OCI-LY3 (cell line): Measurements from ENCODE around the gene ALKAL2.
"Not testable (repeated sequence)": the region's sequence is repeated elsewhere in the genome, so short reads cannot be mapped to it uniquely, and the experiment has no call there.

Source experiments
- H2AFZ ChIP-seq: fragments of 200-600, 300-600 bp; shearing (Covaris generic); 2 replicates; pipeline ENCODE4 v1.6.0; 2014; ENCODE audit warnings: antibody characterized with exemption, low read depth, low read length
- H3K27ac ChIP-seq: fragments of 200-600, 300-600 bp; sonication (generic); 2 replicates; pipeline ENCODE4 v1.5.1; 2014; ENCODE audit warnings: mild to moderate bottlenecking, low read length, moderate library complexity, mixed read lengths
- H3K27me3 ChIP-seq: fragments of 200-600, 300-600 bp; sonication (generic); 2 replicates; pipeline ENCODE4 v1.6.1; 2014; ENCODE audit warnings: low read depth, low read length, mixed read lengths
- H3K36me3 ChIP-seq: fragments of 200-600, 300-600 bp; sonication (generic); replicated peaks from 2 replicates; pipeline ENCODE3; 2014; ENCODE audit warnings: low read depth, low read length, mixed read lengths
- H3K4me1 ChIP-seq: fragments of 300-600, 200-600 bp; sonication (generic); 2 replicates; pipeline ENCODE4 v1.6.1; 2014; ENCODE audit warnings: low read length, mixed read lengths
- H3K4me2 ChIP-seq: fragments of 200-600, 300-600 bp; sonication (generic); 2 replicates; pipeline ENCODE4 v1.6.1; 2014; ENCODE audit warnings: low read length, mixed read lengths
- H3K4me3 ChIP-seq: fragments of 300-600, 200-600 bp; sonication (generic); 2 replicates; pipeline ENCODE4 v1.5.1; 2014; ENCODE audit warnings: antibody characterized with exemption, mild to moderate bottlenecking, low read length, moderate library complexity
- H3K79me2 ChIP-seq: fragments of 300-600, 200-600 bp; shearing (Covaris generic); 2 replicates; pipeline ENCODE4 v1.6.1; 2014; ENCODE audit warnings: mild to moderate bottlenecking, low read length, mixed read lengths
- H3K9ac ChIP-seq: fragments of 300-600, 200-600 bp; shearing (Covaris generic); 2 replicates; pipeline ENCODE4 v1.6.0; 2014; ENCODE audit warnings: mild to moderate bottlenecking, low read length, moderate library complexity
- H3K9me3 ChIP-seq: fragments of 200-600, 300-600 bp; shearing (Covaris generic); 2 replicates; pipeline ENCODE4 v1.6.1; 2014; ENCODE audit warnings: low read length, mixed read lengths; ENCODE audit not compliant: insufficient read depth
- H4K20me1 ChIP-seq: fragments of 200-600, 300-600 bp; sonication (generic); 2 replicates; pipeline ENCODE4 v1.6.1; 2016; ENCODE audit warnings: low read length, mixed read lengths; ENCODE audit not compliant: insufficient read depth
- CTCF ChIP-seq: fragments of 200-600, 300-600 bp; sonication (generic); IDR thresholded peaks from 2 replicates; pipeline ENCODE4 v1.5.1; 2014; ENCODE audit warnings: antibody characterized with exemption, low read length, low read depth
- EZH2phosphoT487 ChIP-seq: fragments of 200-600 bp; shearing (Covaris generic); IDR thresholded peaks from 2 replicates; pipeline ENCODE4 v1.6.1; 2018; ENCODE audit warnings: antibody characterized with exemption, mixed run types, low read depth

ALKAL2 gene

GRCh38 chr2:319059-319600, 31.2 kb upstream of the ALKAL2 start:
- no peaks in the 10 kb centered on the region for H3K4me1 ChIP-seq
- no peak overlapping the region for H2AFZ ChIP-seq
- no peak overlapping the region for H3K4me3 ChIP-seq
- H3K27ac ChIP-seq, result no peak overlapping the region
- H3K9me3 ChIP-seq, result no peaks in the 10 kb centered on the region
- no peaks in the 10 kb centered on the region for H3K27me3 ChIP-seq
- H3K36me3 ChIP-seq, result no peaks in the 10 kb centered on the region
- H3K9ac ChIP-seq, result no peak overlapping the region
- TF ChIP-seq EZH2phosphoT487 (no peak), CTCF (no peak)
- no peaks in the 10 kb centered on the region for H3K79me2 ChIP-seq
- H3K4me2 ChIP-seq, result no peak overlapping the region
- H4K20me1 ChIP-seq, result no peaks in the 10 kb centered on the region

GRCh38 chr2:317501-318424, 29.9 kb upstream of the ALKAL2 start:
- Histone ChIP-seq H3K9ac (no peak overlapping the region), H3K36me3 (no peaks in the 10 kb centered on the region), H2AFZ (no peak overlapping the region), H3K4me2 (no peak overlapping the region), H4K20me1 (no peaks in the 10 kb centered on the region), H3K9me3 (no peaks in the 10 kb centered on the region), H3K79me2 (no peaks in the 10 kb centered on the region), H3K4me1 (no peaks in the 10 kb centered on the region), H3K4me3 (no peak overlapping the region), H3K27ac (no peak overlapping the region), H3K27me3 (no peaks in the 10 kb centered on the region)
- no peak for TF ChIP-seq EZH2phosphoT487
- no peak for TF ChIP-seq CTCF

- no peak overlapping the region for H3K9ac ChIP-seq
- no peak for TF ChIP-seq CTCF
- no peak for TF ChIP-seq EZH2phosphoT487
- no peaks in the 10 kb centered on the region for H4K20me1 ChIP-seq
- no peaks in the 10 kb centered on the region for H3K4me1 ChIP-seq
- H2AFZ ChIP-seq, result no peak overlapping the region
- no peak overlapping the region for H3K27ac ChIP-seq
- no peaks in the 10 kb centered on the region for H3K9me3 ChIP-seq
- no peaks in the 10 kb centered on the region for H3K27me3 ChIP-seq
- no peak overlapping the region for H3K4me2 ChIP-seq
- no peaks in the 10 kb centered on the region for H3K36me3 ChIP-seq
- no peaks in the 10 kb centered on the region for H3K79me2 ChIP-seq
- no peak overlapping the region for H3K4me3 ChIP-seq
Measured at GRCh38 chr2:316381-316780, 28.5 kb upstream of the ALKAL2 start.

- not testable (repeated sequence) for H3K4me3 ChIP-seq, H2AFZ ChIP-seq
Measured at GRCh38 chr2:315925-316324, 28.0 kb upstream of the ALKAL2 start.

More at GRCh38 chr2:315925-316324, 28.0 kb upstream of the ALKAL2 start:
- not testable (repeated sequence) for H3K4me1 ChIP-seq, H3K27ac ChIP-seq, H3K9me3 ChIP-seq, H4K20me1 ChIP-seq, H3K36me3 ChIP-seq, H3K27me3 ChIP-seq, H3K4me2 ChIP-seq, H3K79me2 ChIP-seq, H3K9ac ChIP-seq
